Neutrophil (primary cell): ENCODE data around the gene DNAJC7.
"Not testable (repeated sequence)": the region's sequence is repeated elsewhere in the genome, so short reads cannot be mapped to it uniquely, and the experiment has no call there.

Experiments
- H3K27ac ChIP-seq: fragments of 200-600 bp; sonication (generic); 2 replicates; pipeline ENCODE4 v1.5.1; 2016; ENCODE audit warnings: mild to moderate bottlenecking, moderate library complexity
- H3K27me3 ChIP-seq: fragments of 200-600 bp; sonication (generic); 2 replicates; pipeline ENCODE4 v1.6.0; 2016; ENCODE audit warnings: mild to moderate bottlenecking
- H3K36me3 ChIP-seq: fragments of 200-600 bp; sonication (generic); 2 replicates; pipeline ENCODE4 v1.5.1; 2017
- H3K4me1 ChIP-seq, 2 experiments: fragments of 200-600 bp in 1 of 2; sonication (generic) in 1 of 2; 1 replicate in 1 of 2; 2 replicates in 1 of 2; pipeline versions ENCODE4 v1.5.1 to v1.6.1; 2013 to 2016; ENCODE audit warnings: low read depth in 1 of 2, low read length in 1 of 2, mild to moderate bottlenecking in 1 of 2, moderate library complexity in 1 of 2; ENCODE audit not compliant: control insufficient read depth in 1 of 2, insufficient read depth in 1 of 2
- H3K4me3 ChIP-seq, 2 experiments: fragments of 200-600 bp in 1 of 2; sonication (generic) in 1 of 2; 1 replicate in 1 of 2; 2 replicates in 1 of 2; pipeline ENCODE4 v1.5.1; 2013 to 2016; ENCODE audit warnings: low read depth in 1 of 2, low read length in 1 of 2, mild to moderate bottlenecking in 1 of 2, moderate library complexity in 1 of 2
- H3K9me3 ChIP-seq: fragments of 200-600 bp; sonication (generic); 2 replicates; pipeline ENCODE4 v1.5.1; 2016
- TF ChIP-seq, protein P1 (sequence below): fragments of 200-600 bp; sonication (generic); IDR thresholded peaks from 2 replicates; pipeline ENCODE4 v1.5.1; 2016; ENCODE audit warnings: antibody characterized with exemption

DNAJC7 gene

DNA sequence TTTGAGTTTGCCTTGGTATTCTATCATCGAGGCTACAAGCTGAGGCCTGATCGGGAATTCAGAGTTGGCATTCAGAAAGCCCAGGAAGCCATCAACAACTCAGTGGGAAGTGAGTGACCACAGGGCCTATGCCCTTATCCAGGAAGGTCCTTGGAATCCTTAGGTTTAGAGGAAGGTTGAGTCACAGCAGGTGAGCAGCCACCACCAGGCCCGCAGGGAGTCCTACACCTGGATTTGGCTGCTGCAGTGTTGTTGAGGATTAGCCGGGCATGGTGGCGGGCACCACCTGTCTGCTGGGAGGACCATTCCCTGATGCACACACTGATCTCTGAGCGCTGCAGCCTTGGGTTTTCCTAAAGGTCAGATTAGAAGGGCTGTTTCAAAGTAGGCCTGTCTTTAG is 81.6 kb downstream of the DNAJC7 start:
- no peak overlapping the region for H3K4me3 ChIP-seq
- H3K27me3 ChIP-seq = no peaks in the 10 kb centered on the region
- TF ChIP-seq, protein P1, sequence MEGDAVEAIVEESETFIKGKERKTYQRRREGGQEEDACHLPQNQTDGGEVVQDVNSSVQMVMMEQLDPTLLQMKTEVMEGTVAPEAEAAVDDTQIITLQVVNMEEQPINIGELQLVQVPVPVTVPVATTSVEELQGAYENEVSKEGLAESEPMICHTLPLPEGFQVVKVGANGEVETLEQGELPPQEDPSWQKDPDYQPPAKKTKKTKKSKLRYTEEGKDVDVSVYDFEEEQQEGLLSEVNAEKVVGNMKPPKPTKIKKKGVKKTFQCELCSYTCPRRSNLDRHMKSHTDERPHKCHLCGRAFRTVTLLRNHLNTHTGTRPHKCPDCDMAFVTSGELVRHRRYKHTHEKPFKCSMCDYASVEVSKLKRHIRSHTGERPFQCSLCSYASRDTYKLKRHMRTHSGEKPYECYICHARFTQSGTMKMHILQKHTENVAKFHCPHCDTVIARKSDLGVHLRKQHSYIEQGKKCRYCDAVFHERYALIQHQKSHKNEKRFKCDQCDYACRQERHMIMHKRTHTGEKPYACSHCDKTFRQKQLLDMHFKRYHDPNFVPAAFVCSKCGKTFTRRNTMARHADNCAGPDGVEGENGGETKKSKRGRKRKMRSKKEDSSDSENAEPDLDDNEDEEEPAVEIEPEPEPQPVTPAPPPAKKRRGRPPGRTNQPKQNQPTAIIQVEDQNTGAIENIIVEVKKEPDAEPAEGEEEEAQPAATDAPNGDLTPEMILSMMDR = no peak
- H3K36me3 ChIP-seq = no peaks in the 10 kb centered on the region
- H3K9me3 ChIP-seq = no peaks in the 10 kb centered on the region
- no peak overlapping the region for H3K27ac ChIP-seq
- H3K4me1 ChIP-seq = peaks cover 18 to 23% of the 10 kb centered on the region in 2 experiments

DNA sequence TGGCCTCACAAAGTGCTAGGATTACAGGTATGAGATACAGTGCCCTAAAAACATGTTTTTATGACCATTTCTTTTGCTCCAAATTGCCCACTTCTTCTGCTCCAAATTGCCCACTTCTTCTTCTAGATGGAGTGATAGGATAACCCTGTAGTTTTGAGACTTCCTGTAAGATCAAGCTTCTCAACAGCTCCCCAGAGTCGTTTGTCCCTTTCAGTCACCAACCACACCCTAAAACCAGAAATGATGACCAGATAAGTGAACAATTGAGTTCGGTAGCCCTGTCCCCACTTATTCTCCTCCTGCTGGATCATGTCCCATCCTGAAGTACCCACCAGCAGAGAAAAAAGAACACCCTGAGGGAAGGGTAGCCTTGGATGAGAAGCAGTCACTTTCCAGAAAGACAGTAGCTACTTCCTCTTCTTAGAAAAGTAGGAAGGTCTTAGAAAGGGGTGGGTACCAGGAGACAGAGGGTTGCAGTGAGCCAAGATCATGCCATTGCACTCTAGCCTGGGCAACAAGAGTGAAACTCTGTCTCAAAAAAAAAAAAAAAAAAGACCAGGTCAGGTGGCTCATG is 84.3 kb downstream of the DNAJC7 start:
- Histone ChIP-seq H3K27me3 (no peaks in the 10 kb centered on the region), H3K4me3 (no peak overlapping the region), H3K27ac (peak overlapping the region; percentile 74), H3K9me3 (no peaks in the 10 kb centered on the region), H3K36me3 (no peaks in the 10 kb centered on the region), H3K4me1 (peaks cover 28 to 37% of the 10 kb centered on the region in 2 experiments)
- TF ChIP-seq, protein P1 = no peak

DNA sequence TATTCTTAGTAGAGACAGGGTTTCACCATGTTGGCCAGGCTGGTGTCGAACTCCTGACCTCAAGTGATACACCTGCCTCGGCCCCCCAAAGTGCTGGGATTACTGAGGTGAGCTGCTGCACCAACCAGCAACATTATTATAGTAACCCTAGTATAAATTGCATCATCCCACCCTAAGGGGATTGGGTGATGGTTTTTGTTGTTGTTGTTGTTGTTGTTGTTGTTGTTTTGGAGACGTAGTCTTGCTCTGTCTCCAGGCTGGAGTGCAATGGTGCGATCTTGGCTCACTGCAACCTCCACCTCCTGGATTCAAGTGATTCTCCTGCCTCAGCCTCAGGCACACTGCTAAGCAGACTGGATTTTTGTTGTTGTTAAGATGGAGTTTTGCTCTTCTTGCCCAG is 85.5 kb downstream of the DNAJC7 start:
- not testable (repeated sequence) for H3K36me3 ChIP-seq, H3K4me3 ChIP-seq, H3K9me3 ChIP-seq, H3K27ac ChIP-seq, H3K27me3 ChIP-seq
- peaks cover 28 to 37% of the 10 kb centered on the region in 2 experiments for H3K4me1 ChIP-seq

DNA sequence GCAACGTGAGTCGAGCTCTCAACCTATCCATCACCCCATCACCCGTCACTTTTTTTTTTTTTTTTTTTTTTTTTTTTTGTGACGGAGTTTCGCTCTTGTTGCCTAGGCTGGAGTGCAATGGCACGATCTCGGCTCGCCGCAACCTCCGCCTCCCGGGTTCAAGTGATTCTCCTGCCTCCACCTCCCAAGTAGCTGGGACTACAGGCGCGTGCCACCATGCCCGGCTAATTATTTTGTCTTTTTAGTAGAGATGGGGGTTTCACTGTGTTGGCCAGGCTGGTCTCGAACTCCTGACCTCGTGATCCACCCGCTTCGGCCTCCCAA is 86.4 kb downstream of the DNAJC7 start:
- not testable (repeated sequence) for H3K27me3 ChIP-seq, H3K36me3 ChIP-seq, H3K9me3 ChIP-seq
- Histone ChIP-seq H3K4me1 (peaks cover 28 to 37% of the 10 kb centered on the region in 2 experiments), H3K4me3 (peak overlapping the region; percentile 66 to 72), H3K27ac (peak overlapping the region; percentile 82)

DNA sequence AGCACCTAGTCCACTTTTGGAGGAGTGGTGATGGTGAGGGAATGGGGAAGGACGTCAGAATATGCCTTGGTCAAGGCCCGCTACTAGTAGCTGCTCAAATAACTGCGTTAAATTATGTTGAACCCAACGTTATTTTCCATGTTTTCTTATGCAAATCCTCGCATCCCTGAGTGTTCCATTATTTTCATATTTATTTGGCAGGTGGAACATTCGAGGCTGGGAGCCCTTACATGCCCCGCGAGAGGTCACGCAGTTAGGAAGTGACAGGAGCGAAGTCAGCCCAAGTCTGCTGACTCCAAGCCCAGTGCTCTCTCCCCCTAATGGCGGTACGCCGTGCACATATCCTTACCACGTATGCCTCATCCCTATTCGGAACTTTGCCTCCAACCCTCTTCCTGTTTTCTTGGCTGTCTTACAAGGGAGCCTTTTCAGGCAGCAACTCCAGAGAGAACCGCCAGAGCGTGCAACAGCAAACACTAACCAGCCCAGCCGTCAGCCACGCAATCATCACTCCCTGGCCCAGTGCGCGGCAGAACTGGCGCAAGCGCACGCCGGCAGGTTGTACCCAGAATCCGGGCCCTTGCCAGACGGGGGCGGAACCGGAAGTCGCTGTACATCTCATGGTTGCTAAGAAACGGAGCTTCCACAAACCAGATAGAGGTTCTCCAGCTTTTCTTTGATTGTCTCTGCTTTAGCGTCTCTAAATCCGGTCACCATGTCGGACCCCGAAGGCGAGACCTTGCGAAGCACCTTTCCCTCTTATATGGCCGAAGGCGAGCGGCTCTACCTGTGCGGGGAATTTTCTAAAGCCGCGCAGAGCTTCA is 87.0 kb downstream of the DNAJC7 start, which contains the start of gene ODAD4:
Gene ODAD4, plus strand, starts transcription at position 609 of the 824 bp plus-strand sequence. Its CDS starts 107 bp downstream, at position 716.
- H3K27me3 ChIP-seq = no peaks in the 10 kb centered on the region
- H3K4me1 ChIP-seq = peaks cover 28 to 37% of the 10 kb centered on the region in 2 experiments
- peak within 1 kb of the TSS; percentile 66 to 72 for H3K4me3 ChIP-seq
- H3K27ac ChIP-seq = peak within 1 kb of the TSS; percentile 82
- H3K9me3 ChIP-seq = no peaks in the 10 kb centered on the region
- TF ChIP-seq, protein P1 = peak; percentile 79
- no peaks in the 10 kb centered on the region for H3K36me3 ChIP-seq

DNA sequence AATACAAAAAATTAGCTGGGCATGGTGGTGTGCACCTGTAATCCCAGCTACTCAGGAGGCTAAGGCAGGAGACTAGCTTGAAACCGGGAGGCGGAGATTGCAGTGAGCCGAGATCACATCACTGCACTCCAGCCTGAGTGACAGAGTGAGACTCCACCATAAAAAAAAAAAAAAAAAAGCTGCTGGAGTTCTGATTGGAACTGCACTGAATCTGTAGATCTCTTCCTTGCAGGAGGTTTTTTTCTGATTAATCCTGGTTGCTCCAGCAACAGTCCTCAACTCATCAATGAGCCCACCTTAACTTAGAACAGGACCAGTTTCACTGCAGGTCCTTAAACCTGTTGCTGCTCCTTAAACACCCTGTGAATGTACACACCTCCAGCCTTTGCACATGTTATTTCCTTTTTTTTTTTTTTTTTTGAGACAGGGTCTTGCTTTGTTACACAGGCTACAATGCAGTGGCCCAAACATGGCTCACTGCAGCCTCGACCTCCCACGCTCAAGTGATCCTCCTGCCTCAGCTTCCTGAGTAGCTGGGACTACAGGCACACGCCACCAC is 88.5 kb downstream of the DNAJC7 start:
- TF ChIP-seq, protein P1 = no peak
- H3K4me1 ChIP-seq = peaks cover 28 to 37% of the 10 kb centered on the region in 2 experiments
- no peaks in the 10 kb centered on the region for H3K27me3 ChIP-seq
- no peak overlapping the region for H3K4me3 ChIP-seq
- no peaks in the 10 kb centered on the region for H3K9me3 ChIP-seq
- H3K36me3 ChIP-seq = no peaks in the 10 kb centered on the region
- no peak overlapping the region for H3K27ac ChIP-seq
